Omental fat pad (tissue), 4 donors: ENCODE data around the gene PCBP3. TPM values are rescaled to one million over a fixed set of nuclear protein-coding genes. Genes with fewer than 3 reads are reported as not detected.

Source experiments
- ATAC-seq: fragments of 150-250 bp; one replicate; pipeline ENCODE4 v1.9.1; 2016; ENCODE audit warnings: mild to moderate bottlenecking, moderate library complexity; ENCODE audit not compliant: low FRiP score
- DNase-seq: peaks from one replicate; pipeline ENCODE4 v3.0.0-alpha.2; 2019; ENCODE audit warnings: low spot score
- total RNA-seq, 4 donors: library from RNA; depleted of rRNA; stranded (reverse); fragments of >200 nt; gene quantifications; one replicate each; pipeline ENCODE4 v1.1.0, GENCODE V29; 2016
- TF ChIP-seq, protein P1 (sequence below), 3 donors: fragments of 450-650 bp; IDR thresholded peaks; one replicate each; pipeline ENCODE4 v1.5.1; 2016 to 2017; ENCODE audit warnings: antibody characterized with exemption in 3 of 3, mild to moderate bottlenecking in 3 of 3, moderate library complexity in 2 of 3

The PCBP3 gene
- total RNA-seq, 4 donors from 2014 or later: 1.1 to 26.8 (median 14.8) TPM

DNA sequence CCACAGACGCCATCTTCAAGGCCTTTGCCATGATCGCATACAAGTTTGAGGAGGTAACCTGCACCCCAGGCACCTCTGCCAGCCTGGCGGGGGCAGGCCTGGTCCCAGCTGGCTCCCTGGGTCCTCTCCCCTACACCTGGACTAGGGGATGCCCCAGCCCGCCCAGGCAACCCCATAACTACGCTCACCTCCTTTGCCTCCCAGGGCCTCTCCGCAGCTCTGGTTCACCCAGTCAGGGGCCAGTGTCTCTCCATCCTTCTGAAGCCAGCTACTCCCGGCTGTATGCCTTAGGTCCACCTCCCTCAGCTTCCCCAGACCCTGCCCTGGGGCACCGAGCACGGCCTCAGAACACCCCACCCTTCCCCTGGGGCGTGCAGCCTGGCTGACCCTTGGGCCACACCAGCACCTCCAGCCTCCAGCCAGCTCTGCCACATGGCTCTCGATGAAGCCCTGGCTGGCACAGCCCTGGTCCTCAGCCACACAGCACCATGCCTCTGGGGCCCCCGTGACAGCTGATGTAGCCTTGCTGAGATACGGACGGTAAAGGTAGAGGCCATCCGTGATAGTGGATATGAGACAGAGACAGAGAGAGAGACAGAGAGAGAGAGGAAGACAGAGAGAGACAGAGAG lies 257.7 kb downstream of the PCBP3 start:
- DNase-seq (no peak), ATAC-seq (no peak)
- TF ChIP-seq, protein P1, sequence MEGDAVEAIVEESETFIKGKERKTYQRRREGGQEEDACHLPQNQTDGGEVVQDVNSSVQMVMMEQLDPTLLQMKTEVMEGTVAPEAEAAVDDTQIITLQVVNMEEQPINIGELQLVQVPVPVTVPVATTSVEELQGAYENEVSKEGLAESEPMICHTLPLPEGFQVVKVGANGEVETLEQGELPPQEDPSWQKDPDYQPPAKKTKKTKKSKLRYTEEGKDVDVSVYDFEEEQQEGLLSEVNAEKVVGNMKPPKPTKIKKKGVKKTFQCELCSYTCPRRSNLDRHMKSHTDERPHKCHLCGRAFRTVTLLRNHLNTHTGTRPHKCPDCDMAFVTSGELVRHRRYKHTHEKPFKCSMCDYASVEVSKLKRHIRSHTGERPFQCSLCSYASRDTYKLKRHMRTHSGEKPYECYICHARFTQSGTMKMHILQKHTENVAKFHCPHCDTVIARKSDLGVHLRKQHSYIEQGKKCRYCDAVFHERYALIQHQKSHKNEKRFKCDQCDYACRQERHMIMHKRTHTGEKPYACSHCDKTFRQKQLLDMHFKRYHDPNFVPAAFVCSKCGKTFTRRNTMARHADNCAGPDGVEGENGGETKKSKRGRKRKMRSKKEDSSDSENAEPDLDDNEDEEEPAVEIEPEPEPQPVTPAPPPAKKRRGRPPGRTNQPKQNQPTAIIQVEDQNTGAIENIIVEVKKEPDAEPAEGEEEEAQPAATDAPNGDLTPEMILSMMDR (IDR thresholded peaks at IDR 0.05): no peak

DNA sequence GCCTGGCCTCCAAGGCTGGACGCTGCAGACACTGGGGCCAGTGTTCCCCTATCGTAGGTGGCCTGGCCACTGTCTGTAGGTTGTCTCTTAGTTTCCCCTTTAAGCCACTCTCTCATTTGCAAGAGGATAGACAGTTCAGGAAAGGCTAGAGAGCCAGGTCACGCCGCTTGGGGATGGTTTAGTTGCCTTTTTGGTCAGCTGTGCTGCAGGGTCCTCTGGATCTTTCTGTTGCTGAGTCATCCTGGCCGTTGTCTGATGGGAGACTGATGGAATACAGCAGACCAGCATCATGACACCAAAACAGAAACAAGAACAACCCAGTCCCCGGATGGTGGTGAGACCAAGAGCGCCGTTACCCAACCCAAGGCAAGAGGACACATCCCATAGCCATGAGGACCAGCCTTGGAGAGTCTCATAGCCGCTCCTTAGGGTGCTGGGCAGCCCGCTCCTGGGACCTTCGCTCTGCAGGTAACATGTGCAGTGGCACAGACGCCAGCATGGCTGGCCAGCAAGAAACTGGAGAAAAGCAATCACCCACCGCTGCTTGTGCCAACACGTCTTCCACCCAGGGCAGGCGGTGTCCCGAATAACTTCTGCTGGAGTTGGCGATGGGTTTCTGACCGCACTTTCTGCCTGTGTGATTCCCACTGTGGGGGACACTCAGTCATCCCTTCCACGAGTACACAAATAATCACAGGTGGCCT lies 258.9 kb downstream of the PCBP3 start:
- ATAC-seq (no peak), DNase-seq (no peak)
- TF ChIP-seq, protein P1 (IDR thresholded peaks at IDR 0.05): no peak

DNA sequence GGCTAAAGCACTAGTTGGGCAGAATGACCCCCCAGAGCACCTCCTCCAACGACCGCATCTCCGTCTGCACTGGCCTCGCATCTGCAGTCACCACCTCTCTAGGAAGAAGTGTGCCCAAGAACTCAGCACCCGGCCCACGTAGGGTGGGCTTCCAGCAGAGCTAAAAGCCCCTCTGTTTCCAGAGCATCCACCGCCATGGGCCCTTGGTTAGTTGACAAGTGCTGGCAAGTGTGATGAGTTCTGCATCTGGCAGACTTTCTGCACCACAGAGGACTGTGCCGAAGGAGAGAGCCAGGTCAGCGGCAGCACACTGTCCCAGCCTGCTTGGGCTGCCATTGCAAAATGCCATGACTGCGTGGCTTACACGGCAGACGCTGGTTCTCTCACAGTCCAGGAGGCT lies 261.7 kb downstream of the PCBP3 start:
- DNase-seq (no peak), ATAC-seq (no peak)
- TF ChIP-seq, protein P1 (IDR thresholded peaks at IDR 0.05): no peak

DNA sequence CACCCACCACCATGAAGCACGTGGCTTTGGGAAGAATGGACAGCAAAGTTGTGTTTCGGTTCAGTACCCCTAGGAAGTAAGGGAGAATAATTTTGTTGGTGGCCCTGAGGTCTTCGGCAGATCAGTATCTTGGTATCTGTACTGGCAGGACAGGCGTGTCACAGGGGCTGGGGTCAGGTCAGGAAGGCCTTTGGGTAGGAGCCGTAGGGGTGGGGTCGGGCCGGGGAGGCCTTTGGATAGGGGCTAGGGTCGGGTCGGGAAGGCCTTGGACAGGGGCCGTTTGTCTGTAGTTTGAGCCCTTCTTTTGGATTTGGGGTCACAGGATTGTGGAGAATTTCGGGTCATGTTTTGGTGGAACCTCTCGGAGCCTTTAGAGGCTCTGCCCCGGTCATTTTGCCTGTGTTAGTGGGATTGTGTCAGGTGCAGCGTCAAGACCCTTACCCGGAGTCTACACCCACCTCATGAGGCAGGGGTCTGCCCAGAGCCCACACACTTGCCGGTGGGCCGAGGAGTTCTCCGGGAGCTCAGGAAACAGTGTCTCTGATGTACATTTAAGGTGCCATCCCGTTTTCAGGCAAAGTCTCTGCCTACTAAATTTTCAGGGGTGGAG lies 262.8 kb downstream of the PCBP3 start:
- no peak for DNase-seq
- TF ChIP-seq, protein P1 (IDR thresholded peaks at IDR 0.05): no peak
- ATAC-seq: no peak

DNA sequence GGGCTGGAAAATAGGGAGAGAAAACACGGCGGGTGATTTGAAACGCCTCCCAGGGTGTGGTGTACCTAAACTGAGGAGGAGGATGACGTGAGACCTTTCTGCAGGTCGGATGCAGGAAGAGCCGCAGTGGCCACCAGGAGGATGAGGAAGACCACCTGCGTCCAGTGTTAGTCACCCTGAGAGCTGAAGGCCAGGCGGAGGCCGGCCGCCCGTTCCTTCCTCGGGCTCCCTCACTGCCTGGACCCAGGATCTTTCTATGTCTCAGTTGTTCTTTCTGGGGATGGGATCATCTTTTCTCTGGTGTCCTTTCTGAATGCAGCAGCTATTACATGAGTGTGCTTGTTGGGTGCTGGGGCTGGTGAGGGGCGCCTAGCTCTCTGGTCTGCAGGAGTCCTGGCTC lies 263.3 kb downstream of the PCBP3 start:
- TF ChIP-seq, protein P1 (IDR thresholded peaks at IDR 0.05): no peak
- DNase-seq: no peak
- no peak for ATAC-seq

DNA sequence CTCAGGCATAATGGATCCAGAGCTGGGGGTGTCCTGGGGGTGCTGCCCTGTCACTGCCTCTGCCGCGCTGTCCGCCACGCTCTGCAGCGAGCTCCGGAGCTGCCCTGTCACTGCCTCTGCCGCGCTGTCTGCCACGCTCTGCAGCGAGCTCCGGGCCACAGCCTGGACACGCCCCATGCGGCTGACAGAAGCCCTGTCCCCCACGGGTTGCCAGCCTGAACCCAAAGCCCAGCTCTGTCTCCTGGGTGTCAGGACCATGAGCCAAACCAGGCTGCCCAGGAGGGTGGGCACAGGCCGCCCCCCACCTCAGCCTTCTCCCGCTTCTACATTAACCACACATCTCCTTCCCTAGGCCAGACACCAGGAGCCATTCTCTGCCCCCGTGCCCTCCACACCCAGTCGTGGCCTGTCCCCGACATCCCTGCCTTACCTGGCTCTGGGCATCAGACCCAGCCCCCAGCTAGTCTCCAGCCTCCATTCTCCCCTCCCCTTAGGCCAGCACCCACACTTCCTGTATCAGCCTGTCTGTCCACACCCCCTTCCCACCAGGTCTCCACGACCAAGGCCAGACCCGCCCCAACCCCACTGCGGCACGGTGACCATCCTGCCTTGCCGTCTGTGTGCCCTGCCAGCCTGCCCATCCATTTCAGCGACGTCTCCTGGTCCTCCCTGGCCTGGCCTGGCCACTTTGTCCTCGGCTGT lies 265.2 kb downstream of the PCBP3 start:
- TF ChIP-seq, protein P1 (IDR thresholded peaks at IDR 0.05): no peak
- DNase-seq (no peak), ATAC-seq (no peak)
